OCI-LY1 (cell line): Measurements from ENCODE around the gene ANKRD11.

Source experiments
- H2AFZ ChIP-seq: fragments of 200-600 bp; sonication (generic), shearing (Covaris generic); 2 replicates; pipeline ENCODE4 v1.6.0; 2014; ENCODE audit warnings: antibody characterized with exemption, mild to moderate bottlenecking, low read length
- H3F3A ChIP-seq: fragments of 200-600 bp; sonication (generic), shearing (Covaris generic); 2 replicates; pipeline ENCODE4 v1.6.0; 2014; ENCODE audit warnings: mild to moderate bottlenecking, antibody characterized with exemption, low read length, moderate library complexity; ENCODE audit not compliant: insufficient read depth
- H3K27ac ChIP-seq: fragments of 200-600 bp; sonication (generic); 2 replicates; pipeline ENCODE4 v1.5.1; 2014; ENCODE audit warnings: low read length, mixed run types, mild to moderate bottlenecking, low read depth; ENCODE audit not compliant: poor library complexity, severe bottlenecking
- H3K27me3 ChIP-seq: fragments of 200-600 bp; sonication (generic); 2 replicates; pipeline ENCODE4 v1.6.0; 2014; ENCODE audit warnings: antibody characterized with exemption, mild to moderate bottlenecking, low read length, moderate library complexity; ENCODE audit not compliant: insufficient read depth
- H3K36me3 ChIP-seq: fragments of 200-600 bp; sonication (generic); 2 replicates; pipeline ENCODE4 v1.6.1; 2014; ENCODE audit warnings: mild to moderate bottlenecking, antibody characterized with exemption, low read length, moderate library complexity, mixed read lengths; ENCODE audit not compliant: insufficient read depth
- H3K4me1 ChIP-seq: fragments of 200-600 bp; sonication (generic); 2 replicates; pipeline ENCODE4 v1.5.1; 2014; ENCODE audit warnings: mild to moderate bottlenecking, low read length, moderate library complexity; ENCODE audit not compliant: insufficient read depth, severe bottlenecking
- H3K4me2 ChIP-seq: fragments of 200-600 bp; sonication (generic), shearing (Covaris generic); 2 replicates; pipeline ENCODE4 v1.6.1; 2014; ENCODE audit warnings: low read length
- H3K4me3 ChIP-seq: fragments of 200-600 bp; sonication (generic); 2 replicates; pipeline ENCODE4 v1.5.1; 2014; ENCODE audit warnings: low read length, low read depth, mild to moderate bottlenecking, mixed read lengths; ENCODE audit not compliant: poor library complexity, severe bottlenecking
- H3K79me2 ChIP-seq: fragments of 200-600 bp; shearing (Covaris generic); 2 replicates; pipeline ENCODE4 v1.6.1; 2016; ENCODE audit warnings: mixed run types, low read length, mixed read lengths; ENCODE audit not compliant: insufficient read depth
- H3K9ac ChIP-seq: fragments of 200-600 bp; sonication (generic), shearing (Covaris generic); 2 replicates; pipeline ENCODE4 v1.6.1; 2014; ENCODE audit warnings: mild to moderate bottlenecking, low read length, mixed read lengths
- H3K9me2 ChIP-seq: fragments of 200-600 bp; sonication (generic), shearing (Covaris generic); 2 replicates; pipeline ENCODE4 v1.6.1; 2014; ENCODE audit warnings: low read depth, mild to moderate bottlenecking, low read length, mixed read lengths
- H3K9me3 ChIP-seq: fragments of 200-600 bp; shearing (Covaris generic); 2 replicates; pipeline ENCODE4 v1.6.1; 2014; ENCODE audit warnings: low read length, mixed read lengths
- H4K20me1 ChIP-seq: fragments of 200-600 bp; sonication (generic), shearing (Covaris generic); 2 replicates; pipeline ENCODE4 v1.6.0; 2016; ENCODE audit warnings: mild to moderate bottlenecking, low read length; ENCODE audit not compliant: insufficient read depth
- CTCF ChIP-seq: fragments of 200-600 bp; sonication (generic), shearing (Covaris generic); IDR thresholded peaks from 2 replicates; pipeline ENCODE4 v1.5.1; 2017; ENCODE audit warnings: mild to moderate bottlenecking, antibody characterized with exemption, low read length, moderate library complexity, mixed read lengths
- EZH2 ChIP-seq: fragments of 200-600 bp; sonication (generic), shearing (Covaris generic); IDR thresholded peaks from 2 replicates; pipeline ENCODE4 v1.8.0; 2017; ENCODE audit warnings: borderline replicate concordance, mixed run types, mild to moderate bottlenecking, antibody characterized with exemption, low read length, moderate library complexity, mixed read lengths

The ANKRD11 gene

GRCh38 chr16:89491974-89492687, 1.8 kb upstream of the ANKRD11 start:
- peak overlapping the region; percentile 77 for H3K4me3 ChIP-seq
- peak overlapping the region; percentile 70 for H3K4me2 ChIP-seq
- no peaks in the 10 kb centered on the region for H3F3A ChIP-seq
- H3K9ac ChIP-seq, result peak overlapping the region; percentile 79; the same call in 1 of the 2 replicates
- H3K9me2 ChIP-seq, result no peaks in the 10 kb centered on the region
- no peak overlapping the region for H3K27ac ChIP-seq
- TF ChIP-seq CTCF (no peak), EZH2 (no peak)
- no peaks in the 10 kb centered on the region for H3K9me3 ChIP-seq
- H3K27me3 ChIP-seq, result no peaks in the 10 kb centered on the region
- H2AFZ ChIP-seq, result no peak overlapping the region
- H3K36me3 ChIP-seq, result peaks cover 2% of the 10 kb centered on the region
- no peaks in the 10 kb centered on the region for H4K20me1 ChIP-seq
- peaks cover 32% of the 10 kb centered on the region for H3K4me1 ChIP-seq
- peaks cover 19% of the 10 kb centered on the region for H3K79me2 ChIP-seq

- no peaks in the 10 kb centered on the region for H4K20me1 ChIP-seq
- TF ChIP-seq EZH2, result no peak
- no peak for TF ChIP-seq CTCF
- peak overlapping the region; percentile 77 for H3K4me3 ChIP-seq
- H3K9ac ChIP-seq, result peak overlapping the region; percentile 79
- no peak overlapping the region for H2AFZ ChIP-seq
- peak overlapping the region; percentile 12 for H3K27ac ChIP-seq
- no peaks in the 10 kb centered on the region for H3F3A ChIP-seq
- H3K9me2 ChIP-seq, result no peaks in the 10 kb centered on the region
- no peaks in the 10 kb centered on the region for H3K27me3 ChIP-seq
- no peaks in the 10 kb centered on the region for H3K9me3 ChIP-seq
- H3K4me2 ChIP-seq, result peak overlapping the region; percentile 70
- H3K4me1 ChIP-seq, result peaks cover 39% of the 10 kb centered on the region
- peaks cover 27% of the 10 kb centered on the region for H3K79me2 ChIP-seq
- H3K36me3 ChIP-seq, result peaks cover 5% of the 10 kb centered on the region
These were observed 993 bp upstream of the ANKRD11 start for GRCh38 chr16:89491238-89491869.

- H3K79me2 ChIP-seq, result peaks cover 40% of the 10 kb centered on the region
- peaks cover 53% of the 10 kb centered on the region for H3K4me1 ChIP-seq
- 0 out of 2 replicates have a peak overlapping the region, but pooled peaks have one; percentile 99 for H3K4me2 ChIP-seq
- peak overlapping the region; percentile 83 for H3K27ac ChIP-seq
- H2AFZ ChIP-seq, result no peak overlapping the region
- H3K9me3 ChIP-seq, result no peaks in the 10 kb centered on the region
- H3K27me3 ChIP-seq, result no peaks in the 10 kb centered on the region
- peak overlapping the region; percentile 83 for H3K9ac ChIP-seq
- no peaks in the 10 kb centered on the region for H3K9me2 ChIP-seq
- peak overlapping the region; percentile 77 for H3K4me3 ChIP-seq
- H3K36me3 ChIP-seq, result peaks cover 5% of the 10 kb centered on the region
- TF ChIP-seq EZH2 (no peak), CTCF (no peak)
- H4K20me1 ChIP-seq, result no peaks in the 10 kb centered on the region
- H3F3A ChIP-seq, result no peaks in the 10 kb centered on the region
These were observed 393 bp downstream of the ANKRD11 start for GRCh38 chr16:89489898-89490438.
